ENCODE results near the gene BEND4.

GRCh38 chr4:42078184-42078801 lies 74.2 kb downstream of the BEND4 start:
- TF ChIP-seq, protein P1, sequence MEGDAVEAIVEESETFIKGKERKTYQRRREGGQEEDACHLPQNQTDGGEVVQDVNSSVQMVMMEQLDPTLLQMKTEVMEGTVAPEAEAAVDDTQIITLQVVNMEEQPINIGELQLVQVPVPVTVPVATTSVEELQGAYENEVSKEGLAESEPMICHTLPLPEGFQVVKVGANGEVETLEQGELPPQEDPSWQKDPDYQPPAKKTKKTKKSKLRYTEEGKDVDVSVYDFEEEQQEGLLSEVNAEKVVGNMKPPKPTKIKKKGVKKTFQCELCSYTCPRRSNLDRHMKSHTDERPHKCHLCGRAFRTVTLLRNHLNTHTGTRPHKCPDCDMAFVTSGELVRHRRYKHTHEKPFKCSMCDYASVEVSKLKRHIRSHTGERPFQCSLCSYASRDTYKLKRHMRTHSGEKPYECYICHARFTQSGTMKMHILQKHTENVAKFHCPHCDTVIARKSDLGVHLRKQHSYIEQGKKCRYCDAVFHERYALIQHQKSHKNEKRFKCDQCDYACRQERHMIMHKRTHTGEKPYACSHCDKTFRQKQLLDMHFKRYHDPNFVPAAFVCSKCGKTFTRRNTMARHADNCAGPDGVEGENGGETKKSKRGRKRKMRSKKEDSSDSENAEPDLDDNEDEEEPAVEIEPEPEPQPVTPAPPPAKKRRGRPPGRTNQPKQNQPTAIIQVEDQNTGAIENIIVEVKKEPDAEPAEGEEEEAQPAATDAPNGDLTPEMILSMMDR (IDR thresholded peaks at IDR 0.05): no peak
- no peak for TF ChIP-seq EP300 (IDR thresholded peaks at IDR 0.05)
- no peak for TF ChIP-seq POLR2A (IDR thresholded peaks at IDR 0.05)

All from gastroesophageal sphincter (tissue), 3 donors.